A673 (cell line): ENCODE data around the gene PARP6.

Experiments
- CTCF ChIP-seq: fragments of 300-800, 200-600 bp; sonication (generic); conservative IDR thresholded peaks from 2 replicates; pipeline ENCODE4 v1.5.1; 2017; ENCODE audit warnings: low read depth, mild to moderate bottlenecking, antibody characterized with exemption, low read length, moderate library complexity, mixed read lengths
- EZH2 ChIP-seq: fragments of 200-600 bp; sonication (generic); IDR thresholded peaks from 2 replicates; pipeline ENCODE4 v1.6.1; 2017; ENCODE audit warnings: borderline replicate concordance, low read depth, mild to moderate bottlenecking, mixed read lengths, antibody characterized with exemption, low read length; ENCODE audit not compliant: poor library complexity, severe bottlenecking

GRCh38 chr15:72236381-72237003, 35.9 kb downstream of the PARP6 start:
- TF ChIP-seq CTCF: no peak
- no peak for TF ChIP-seq EZH2
